ENCODE results near the gene PPP1R37. TPM values are rescaled to one million over a fixed set of nuclear protein-coding genes. Genes with fewer than 3 reads are reported as not detected.

PPP1R37 gene
- total RNA-seq, 2 donors from 2014 or later = 18.1 to 36.3 TPM

DNA sequence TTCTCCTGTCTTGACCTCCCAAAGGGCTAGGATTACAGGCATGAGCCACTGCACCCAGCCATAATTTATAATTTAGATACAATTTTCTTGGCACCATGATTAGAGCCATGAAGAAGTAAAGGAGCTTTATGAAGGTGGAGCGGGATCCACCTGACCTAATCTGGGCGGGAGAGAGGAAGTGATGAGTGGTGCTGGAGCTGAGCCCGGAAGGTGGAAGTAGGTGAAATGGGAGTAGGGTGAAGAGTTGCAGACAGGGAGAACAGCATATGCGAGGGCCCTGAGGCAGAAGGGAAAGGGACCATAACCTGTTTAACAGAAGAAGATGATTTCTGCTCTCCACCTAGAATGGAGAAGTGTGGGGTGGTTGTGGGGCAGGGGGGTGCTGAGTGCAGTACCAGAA, 89.8 kb downstream of the PPP1R37 start:
- ATAC-seq (no peak), DNase-seq (ENCODE audit: low spot score) (no peak)
- no peak overlapping the region for H3K4me3 Mint-ChIP-seq
- H3K27ac Mint-ChIP-seq = peak overlapping the region in 1 of 2 donors; percentile 16
- H3K27me3 Mint-ChIP-seq = no peaks in the 10 kb centered on the region
- H3K36me3 Mint-ChIP-seq = no peaks in the 10 kb centered on the region
- no peaks in the 10 kb centered on the region for H3K9me3 Mint-ChIP-seq
- peaks cover 18 to 20% of the 10 kb centered on the region in 2 donors for H3K4me1 Mint-ChIP-seq (ENCODE audit: low read depth in 2 of 2)

DNA sequence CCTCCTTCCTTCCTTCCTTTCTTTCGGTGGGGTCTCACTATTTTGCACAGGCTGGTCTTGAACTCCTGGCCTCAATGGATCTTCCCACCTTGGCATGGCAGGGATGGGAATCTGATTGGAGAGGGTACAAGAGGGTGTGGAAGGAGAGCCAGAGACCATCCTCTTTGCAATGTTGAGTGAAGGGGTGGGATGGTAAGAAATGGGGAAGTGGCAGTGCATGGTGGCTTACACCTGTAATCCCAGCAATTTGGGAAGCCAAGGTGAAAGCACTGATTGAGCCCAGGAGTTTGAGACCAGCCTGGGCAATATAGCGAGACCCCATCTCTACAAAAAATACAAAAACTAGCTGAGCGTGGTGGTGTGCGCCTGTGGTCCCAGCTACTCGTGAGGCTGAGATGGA, 91.1 kb downstream of the PPP1R37 start:
- no peaks in the 10 kb centered on the region for H3K27me3 Mint-ChIP-seq
- ATAC-seq (no peak), DNase-seq (ENCODE audit: low spot score) (no peak)
- no peak overlapping the region for H3K4me3 Mint-ChIP-seq
- no peak overlapping the region for H3K27ac Mint-ChIP-seq
- no peaks in the 10 kb centered on the region for H3K36me3 Mint-ChIP-seq
- H3K4me1 Mint-ChIP-seq (ENCODE audit: low read depth in 2 of 2) = peaks cover 18 to 20% of the 10 kb centered on the region in 2 donors
- no peaks in the 10 kb centered on the region for H3K9me3 Mint-ChIP-seq

DNA sequence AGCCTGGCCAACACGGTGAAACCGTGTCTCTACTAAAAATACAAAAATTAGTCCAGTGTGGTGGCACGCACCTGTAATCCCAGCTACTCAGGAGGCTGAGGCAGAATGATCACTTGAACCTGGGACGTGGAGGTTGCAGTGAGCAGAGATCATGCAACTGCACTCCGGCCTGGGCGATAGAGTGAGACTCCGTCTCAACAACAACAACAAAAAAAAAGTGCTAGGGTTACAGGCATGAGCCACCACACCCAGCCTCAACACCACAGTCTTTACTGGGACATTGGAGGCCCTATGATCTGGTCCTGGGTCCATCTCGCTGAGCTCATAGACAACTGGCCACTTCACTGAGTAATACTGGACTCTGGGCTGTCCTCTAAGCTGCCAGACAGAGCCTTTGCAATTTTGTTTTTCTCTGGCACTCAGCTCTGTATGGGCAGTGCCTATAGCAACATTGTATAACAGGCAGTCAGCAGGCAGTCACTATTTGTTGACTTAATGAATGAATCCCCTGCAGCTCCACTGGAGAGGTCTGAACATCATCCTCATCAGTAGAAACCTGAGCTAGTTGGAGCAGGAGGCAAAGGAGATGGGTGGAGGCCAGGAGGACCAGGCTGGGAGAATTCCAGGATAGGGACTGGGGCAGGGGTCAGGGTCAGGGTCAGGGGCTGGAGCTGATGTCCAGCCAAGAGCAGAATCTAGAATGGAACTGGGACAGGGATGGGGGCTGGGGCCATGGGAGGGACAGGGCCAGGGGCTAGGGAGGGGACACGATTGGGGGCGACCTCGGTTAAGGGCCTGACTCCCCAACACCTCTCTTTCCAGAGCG, 93.7 kb downstream of the PPP1R37 start:
- no peak overlapping the region for H3K27ac Mint-ChIP-seq
- no peak for DNase-seq (ENCODE audit: low spot score)

DNA sequence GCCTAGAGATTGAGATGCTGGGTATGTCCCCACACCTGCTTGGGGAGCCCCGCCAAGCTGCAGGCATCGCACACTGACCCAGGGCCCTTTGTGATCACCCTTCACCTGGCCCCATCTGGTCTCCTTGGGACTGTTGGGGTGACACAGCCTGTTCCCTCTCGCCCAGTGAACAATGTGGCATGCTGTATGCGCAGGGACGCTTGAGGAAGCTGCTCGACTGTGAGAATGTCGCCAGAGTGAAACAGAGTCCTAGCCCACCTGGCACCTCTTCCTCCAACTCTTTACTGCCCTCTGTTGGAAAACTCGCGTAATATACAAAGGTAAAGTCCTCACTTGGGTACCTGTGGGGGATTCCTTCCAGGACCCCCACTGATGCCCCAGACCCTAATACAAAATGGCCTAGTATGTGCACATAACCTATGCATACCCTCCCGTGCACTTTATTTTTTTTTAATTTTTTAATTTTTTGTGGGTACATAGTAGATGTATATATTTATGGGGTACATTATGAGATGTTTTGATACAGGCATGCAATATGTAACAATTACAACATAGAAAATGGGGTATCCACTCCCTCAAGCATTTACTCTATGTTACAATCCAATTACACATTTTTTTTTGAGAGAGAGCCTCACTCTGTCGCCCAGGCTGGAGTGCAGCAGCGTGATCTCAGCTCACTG, 94.6 kb downstream of the PPP1R37 start:
- no peak overlapping the region for H3K27ac Mint-ChIP-seq
- peaks cover 4 to 10% of the 10 kb centered on the region in 2 donors for H3K4me1 Mint-ChIP-seq (ENCODE audit: low read depth in 2 of 2)
- ATAC-seq (peak; percentile 52 to 70), DNase-seq (ENCODE audit: low spot score) (no peak)
- H3K9me3 Mint-ChIP-seq = no peaks in the 10 kb centered on the region
- H3K36me3 Mint-ChIP-seq = no peaks in the 10 kb centered on the region
- no peak overlapping the region for H3K4me3 Mint-ChIP-seq
- H3K27me3 Mint-ChIP-seq = no peaks in the 10 kb centered on the region

More for the DNA sequence above, 93.7 kb downstream of the PPP1R37 start:
- no peaks in the 10 kb centered on the region for H3K27me3 Mint-ChIP-seq
- H3K36me3 Mint-ChIP-seq = no peaks in the 10 kb centered on the region
- peaks cover 5 to 11% of the 10 kb centered on the region in 2 donors for H3K4me1 Mint-ChIP-seq (ENCODE audit: low read depth in 2 of 2)
- H3K9me3 Mint-ChIP-seq = no peaks in the 10 kb centered on the region
- ATAC-seq = peak in 1 of 2 donors; percentile 36
- H3K4me3 Mint-ChIP-seq = no peak overlapping the region

DNA sequence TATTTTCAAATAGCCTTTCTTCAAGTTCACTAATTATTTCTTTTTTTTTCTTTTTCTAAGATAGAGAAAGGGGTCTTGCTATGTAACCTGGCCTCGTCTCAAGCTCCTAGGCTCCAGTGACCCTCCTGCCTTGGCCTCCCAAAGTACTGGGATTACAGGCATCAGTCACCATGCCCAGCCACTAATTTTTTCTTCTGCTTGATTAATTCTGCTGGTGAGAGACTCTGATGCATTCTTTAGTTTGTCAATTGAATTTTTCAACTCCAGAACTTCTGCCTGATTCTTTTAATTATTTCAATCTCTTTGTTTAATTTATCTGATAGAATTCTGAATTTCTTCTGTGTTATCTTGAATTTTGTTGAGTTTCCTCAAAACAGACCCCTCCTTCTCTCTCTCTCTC, 97.0 kb downstream of the PPP1R37 start:
- H3K4me3 Mint-ChIP-seq = no peak overlapping the region
- no peaks in the 10 kb centered on the region for H3K27me3 Mint-ChIP-seq
- no peak for DNase-seq (ENCODE audit: low spot score)
- H3K4me1 Mint-ChIP-seq (ENCODE audit: low read depth in 2 of 2) = peaks cover 0 to under 1% of the 10 kb centered on the region in 2 donors
- H3K27ac Mint-ChIP-seq = no peak overlapping the region
- H3K36me3 Mint-ChIP-seq = no peaks in the 10 kb centered on the region
- H3K9me3 Mint-ChIP-seq = no peaks in the 10 kb centered on the region
- no peak for ATAC-seq

DNA sequence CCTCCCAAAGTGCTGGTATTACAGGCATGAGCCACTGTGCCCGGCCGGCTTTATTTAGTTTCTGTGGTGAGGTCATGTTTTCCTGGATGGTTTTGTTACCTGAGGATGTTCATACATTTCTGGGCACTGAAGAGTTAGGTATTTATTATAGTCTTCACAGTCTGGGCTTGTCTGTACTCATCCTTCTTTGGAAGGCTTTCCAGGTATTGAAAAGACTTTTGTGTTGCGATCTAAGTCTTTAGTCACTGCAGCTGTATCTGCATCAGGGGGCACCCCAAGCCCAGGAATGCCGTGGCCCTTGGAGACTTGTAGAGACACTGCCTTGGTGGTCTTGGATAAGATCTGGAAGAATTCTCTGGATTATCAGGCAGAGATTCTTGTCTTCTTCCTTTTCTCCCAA, 98.4 kb downstream of the PPP1R37 start:
- DNase-seq (ENCODE audit: low spot score) (no peak), ATAC-seq (no peak)
- Mint-ChIP-seq H3K27me3 (no peaks in the 10 kb centered on the region), H3K9me3 (no peaks in the 10 kb centered on the region), H3K27ac (no peak overlapping the region), H3K36me3 (no peaks in the 10 kb centered on the region), H3K4me3 (no peak overlapping the region), H3K4me1 (ENCODE audit: low read depth in 2 of 2) (no peaks in the 10 kb centered on the region)

DNA sequence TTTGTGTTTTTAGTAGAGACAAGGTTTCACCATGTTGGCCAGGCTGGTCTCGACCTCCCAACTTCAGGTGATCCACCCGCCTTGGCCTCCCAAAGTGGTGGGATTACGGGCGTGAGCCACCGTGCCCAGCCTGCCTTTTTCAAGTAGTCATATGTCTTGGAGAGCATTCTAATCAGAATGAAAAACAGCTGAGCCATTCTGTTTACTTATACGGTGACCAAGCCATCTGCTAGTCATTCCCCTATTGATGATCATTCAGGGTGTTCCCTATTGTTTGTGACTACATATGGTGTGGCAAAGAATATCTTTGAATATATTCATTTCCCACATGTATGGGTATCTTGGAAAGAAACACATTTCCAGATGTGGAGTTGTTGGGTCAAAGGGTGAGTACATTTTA, 102.8 kb downstream of the PPP1R37 start:
- no peaks in the 10 kb centered on the region for H3K36me3 Mint-ChIP-seq

More for the DNA sequence above, 102.8 kb downstream of the PPP1R37 start:
- H3K9me3 Mint-ChIP-seq = no peaks in the 10 kb centered on the region
- H3K27me3 Mint-ChIP-seq = no peaks in the 10 kb centered on the region
- H3K4me1 Mint-ChIP-seq (ENCODE audit: low read depth in 2 of 2) = no peaks in the 10 kb centered on the region
- DNase-seq (ENCODE audit: low spot score) (no peak), ATAC-seq (no peak)
- H3K27ac Mint-ChIP-seq = no peak overlapping the region
- no peak overlapping the region for H3K4me3 Mint-ChIP-seq

Other genes with a start within 250 kb of the PPP1R37 start
- gene NECTIN2, start 246.9 kb upstream of the PPP1R37 start, total RNA-seq = 1 to 10 TPM; 1.3 to 1.6 TPM
- 100 to 1,000 TPM; 119 to 240 TPM for gene TOMM40, start 201.9 kb upstream of the PPP1R37 start, total RNA-seq
- 1 to 10 TPM; 1.5 to 1.6 TPM for gene APOE, start 187.4 kb upstream of the PPP1R37 start, total RNA-seq
- gene APOC1, start 178.6 kb upstream of the PPP1R37 start, total RNA-seq = not detected
- not detected for gene APOC4, start 150.9 kb upstream of the PPP1R37 start, total RNA-seq
- gene APOC2, start 147.1 kb upstream of the PPP1R37 start, total RNA-seq = 1 to 10 TPM in 1 of 2 donors, not detected in 1; 4.6 TPM
- 100 to 1,000 TPM in 1 of 2 donors, 10 to 100 TPM in 1; 90.9 to 116 TPM for gene CLPTM1, start 137.8 kb upstream of the PPP1R37 start, total RNA-seq
- 10 to 100 TPM; 47.0 to 81.6 TPM for gene RELB, start 91.7 kb upstream of the PPP1R37 start, total RNA-seq
- 100 to 1,000 TPM in 1 of 2 donors, 10 to 100 TPM in 1; 84.1 to 147 TPM for gene CLASRP, start 54.1 kb upstream of the PPP1R37 start, total RNA-seq
- gene ZNF296, start 16.7 kb upstream of the PPP1R37 start, total RNA-seq = 1 to 10 TPM; 5.0 to 5.5 TPM
- 10 to 100 TPM; 59.0 TPM for gene GEMIN7, start 13.9 kb upstream of the PPP1R37 start, total RNA-seq
- under 1 TPM; 0.14 to 0.22 TPM for gene NKPD1, start 67.8 kb downstream of the PPP1R37 start, total RNA-seq
- gene TRAPPC6A, start 85.1 kb downstream of the PPP1R37 start, total RNA-seq = 10 to 100 TPM; 17.5 to 33.5 TPM
- gene BLOC1S3, start 85.6 kb downstream of the PPP1R37 start, total RNA-seq = 10 to 100 TPM; 15.4 to 20.5 TPM
- not detected for gene EXOC3L2, start 152.2 kb downstream of the PPP1R37 start, total RNA-seq
- gene MARK4, start 158.1 kb downstream of the PPP1R37 start, total RNA-seq = 10 to 100 TPM; 31.4 to 42.5 TPM
- gene CKM, start 229.7 kb downstream of the PPP1R37 start, total RNA-seq = under 1 TPM in 1 of 2 donors, not detected in 1; 0.29 TPM
- not detected for gene KLC3, start 247.6 kb downstream of the PPP1R37 start, total RNA-seq